HepG2 (cell line): ENCODE results near the gene EGR2. TPM values are rescaled to one million over a fixed set of nuclear protein-coding genes. Genes with fewer than 3 reads are reported as not detected.

Source experiments
- ZBTB40 ChIP-seq, 2 experiments: fragments of 450-650 bp in 1 of 2; sonication (generic) in 1 of 2; formaldehyde crosslinking in 1 of 2; IDR thresholded peaks; 2 replicates each; pipeline versions ENCODE4 v1.6.1 to v1.8.0; 2016 to 2022; ENCODE audit warnings: antibody characterized with exemption in 1 of 2, mild to moderate bottlenecking in 1 of 2, missing genetic modification reagents in 1 of 2
- ZMYM2 ChIP-seq: sonication (generic); formaldehyde crosslinking; IDR thresholded peaks from 2 replicates; pipeline ENCODE4 v1.8.0; 2022; ENCODE audit warnings: mild to moderate bottlenecking, missing genetic modification reagents
- polyA plus RNA-seq, 8 experiments: library from polyadenylated mRNA; depleted of rRNA in 3 of 8; stranded (reverse) in 7 of 8; unstranded in 1 of 8; fragments of >200 nt; fragmentation: Illumina TruSeq in 4 of 8; extraction: Trizol in 4 of 8; gene quantifications; 2 replicates each; pipeline versions ENCODE4 v1.2.1 to v1.2.3, GENCODE V29; 2011 to 2016; ENCODE audit warnings: low read depth in 4 of 8, missing spikeins in 1 of 8, mixed read lengths in 1 of 8; ENCODE audit not compliant: insufficient read depth in 1 of 8
- total RNA-seq, 5 experiments: library from RNA; depleted of rRNA; stranded (reverse); fragments of >200 nt; fragmentation: Illumina TruSeq; extraction: Trizol; gene quantifications; 2 replicates each; pipeline ENCODE4 v1.2.3, GENCODE V29; 2016; ENCODE audit warnings: low read depth in 1 of 5
- TF ChIP-seq, protein P1 (sequence below), 2 experiments: sonication (generic) in 1 of 2; formaldehyde crosslinking in 1 of 2; IDR thresholded peaks; 2 replicates each; pipeline versions ENCODE4 v1.5.1 to v1.6.1; 2011 to 2020; ENCODE audit warnings: borderline replicate concordance in 1 of 2, low read depth in 1 of 2, low read length in 1 of 2, mild to moderate bottlenecking in 1 of 2, missing genetic modification reagents in 1 of 2, moderate library complexity in 1 of 2
- TF ChIP-seq, protein P2 (sequence below): sonication (generic); formaldehyde crosslinking; conservative IDR thresholded peaks from 2 replicates; pipeline ENCODE4 v1.8.0; 2022; ENCODE audit warnings: low read depth, missing genetic modification reagents

Gene EGR2
- total and polyA plus RNA-seq, 2 of the 13 experiments (the other 11 are each of a cell fraction or from before 2014, with no cell fraction given): 0.11 to 0.15 TPM

- TF ChIP-seq, protein P1, sequence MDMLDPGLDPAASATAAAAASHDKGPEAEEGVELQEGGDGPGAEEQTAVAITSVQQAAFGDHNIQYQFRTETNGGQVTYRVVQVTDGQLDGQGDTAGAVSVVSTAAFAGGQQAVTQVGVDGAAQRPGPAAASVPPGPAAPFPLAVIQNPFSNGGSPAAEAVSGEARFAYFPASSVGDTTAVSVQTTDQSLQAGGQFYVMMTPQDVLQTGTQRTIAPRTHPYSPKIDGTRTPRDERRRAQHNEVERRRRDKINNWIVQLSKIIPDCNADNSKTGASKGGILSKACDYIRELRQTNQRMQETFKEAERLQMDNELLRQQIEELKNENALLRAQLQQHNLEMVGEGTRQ (IDR thresholded peaks at IDR 0.05; ENCODE audit: low read depth, low read length): no peak
- TF ChIP-seq, protein P1 (CRISPR knock-in tag; IDR thresholded peaks at IDR 0.05; ENCODE audit: borderline replicate concordance): no peak
- TF ChIP-seq, protein P2, sequence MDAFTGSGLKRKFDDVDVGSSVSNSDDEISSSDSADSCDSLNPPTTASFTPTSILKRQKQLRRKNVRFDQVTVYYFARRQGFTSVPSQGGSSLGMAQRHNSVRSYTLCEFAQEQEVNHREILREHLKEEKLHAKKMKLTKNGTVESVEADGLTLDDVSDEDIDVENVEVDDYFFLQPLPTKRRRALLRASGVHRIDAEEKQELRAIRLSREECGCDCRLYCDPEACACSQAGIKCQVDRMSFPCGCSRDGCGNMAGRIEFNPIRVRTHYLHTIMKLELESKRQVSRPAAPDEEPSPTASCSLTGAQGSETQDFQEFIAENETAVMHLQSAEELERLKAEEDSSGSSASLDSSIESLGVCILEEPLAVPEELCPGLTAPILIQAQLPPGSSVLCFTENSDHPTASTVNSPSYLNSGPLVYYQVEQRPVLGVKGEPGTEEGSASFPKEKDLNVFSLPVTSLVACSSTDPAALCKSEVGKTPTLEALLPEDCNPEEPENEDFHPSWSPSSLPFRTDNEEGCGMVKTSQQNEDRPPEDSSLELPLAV (CRISPR knock-in tag): no peak
- no peak for TF ChIP-seq ZBTB40 (IDR thresholded peaks at IDR 0.05)
- no peak for TF ChIP-seq ZBTB40 (CRISPR knock-in tag; IDR thresholded peaks at IDR 0.05)
- no peak for TF ChIP-seq ZMYM2 (CRISPR knock-in tag)
Observed at GRCh38 chr10:62814756-62815380, 1.3 kb downstream of the EGR2 start (continued).
